ENCODE data around the gene ZNF407.

The ZNF407 gene

DNA sequence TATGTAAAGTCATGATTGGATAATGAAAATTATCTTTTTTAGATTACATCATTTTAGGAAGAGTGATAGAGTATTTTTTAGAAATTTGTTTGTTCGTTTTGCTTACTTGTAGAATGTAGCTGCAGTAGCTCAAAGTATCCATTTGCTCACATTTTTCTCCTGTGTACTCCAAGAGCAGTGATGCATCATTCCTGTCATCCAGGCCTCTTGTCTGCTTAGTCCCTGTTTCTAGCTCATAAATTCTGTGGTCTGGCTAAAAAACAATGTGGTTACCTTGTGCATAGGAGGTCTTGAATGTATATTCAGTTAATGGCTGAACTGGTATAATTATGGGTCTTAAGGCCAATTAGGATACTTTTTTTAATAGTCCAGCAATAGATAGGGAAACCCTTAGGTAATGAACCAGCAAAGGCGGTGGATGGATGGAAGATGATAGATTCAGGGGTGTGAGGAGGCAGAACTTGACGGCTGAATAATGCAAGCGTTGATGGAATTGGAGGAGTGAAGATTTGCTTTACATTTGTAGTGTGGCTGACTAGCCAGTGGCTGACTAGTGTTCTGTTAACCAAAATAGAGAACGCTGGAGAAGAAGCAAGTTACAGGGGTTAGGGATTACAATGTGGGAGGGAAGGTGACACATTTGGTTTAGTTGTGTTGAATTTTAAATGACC lies 145.0 kb downstream of the ZNF407 start:
- TF ChIP-seq, protein P1, sequence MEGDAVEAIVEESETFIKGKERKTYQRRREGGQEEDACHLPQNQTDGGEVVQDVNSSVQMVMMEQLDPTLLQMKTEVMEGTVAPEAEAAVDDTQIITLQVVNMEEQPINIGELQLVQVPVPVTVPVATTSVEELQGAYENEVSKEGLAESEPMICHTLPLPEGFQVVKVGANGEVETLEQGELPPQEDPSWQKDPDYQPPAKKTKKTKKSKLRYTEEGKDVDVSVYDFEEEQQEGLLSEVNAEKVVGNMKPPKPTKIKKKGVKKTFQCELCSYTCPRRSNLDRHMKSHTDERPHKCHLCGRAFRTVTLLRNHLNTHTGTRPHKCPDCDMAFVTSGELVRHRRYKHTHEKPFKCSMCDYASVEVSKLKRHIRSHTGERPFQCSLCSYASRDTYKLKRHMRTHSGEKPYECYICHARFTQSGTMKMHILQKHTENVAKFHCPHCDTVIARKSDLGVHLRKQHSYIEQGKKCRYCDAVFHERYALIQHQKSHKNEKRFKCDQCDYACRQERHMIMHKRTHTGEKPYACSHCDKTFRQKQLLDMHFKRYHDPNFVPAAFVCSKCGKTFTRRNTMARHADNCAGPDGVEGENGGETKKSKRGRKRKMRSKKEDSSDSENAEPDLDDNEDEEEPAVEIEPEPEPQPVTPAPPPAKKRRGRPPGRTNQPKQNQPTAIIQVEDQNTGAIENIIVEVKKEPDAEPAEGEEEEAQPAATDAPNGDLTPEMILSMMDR (IDR thresholded peaks at IDR 0.05; ENCODE audit: low read depth, low read length, missing control alignments): no peak
- DNase-seq (ENCODE audit: low read depth): no peak
- no peak overlapping the region for H3K4me3 ChIP-seq (ENCODE audit: low read depth, low read length)

DNA sequence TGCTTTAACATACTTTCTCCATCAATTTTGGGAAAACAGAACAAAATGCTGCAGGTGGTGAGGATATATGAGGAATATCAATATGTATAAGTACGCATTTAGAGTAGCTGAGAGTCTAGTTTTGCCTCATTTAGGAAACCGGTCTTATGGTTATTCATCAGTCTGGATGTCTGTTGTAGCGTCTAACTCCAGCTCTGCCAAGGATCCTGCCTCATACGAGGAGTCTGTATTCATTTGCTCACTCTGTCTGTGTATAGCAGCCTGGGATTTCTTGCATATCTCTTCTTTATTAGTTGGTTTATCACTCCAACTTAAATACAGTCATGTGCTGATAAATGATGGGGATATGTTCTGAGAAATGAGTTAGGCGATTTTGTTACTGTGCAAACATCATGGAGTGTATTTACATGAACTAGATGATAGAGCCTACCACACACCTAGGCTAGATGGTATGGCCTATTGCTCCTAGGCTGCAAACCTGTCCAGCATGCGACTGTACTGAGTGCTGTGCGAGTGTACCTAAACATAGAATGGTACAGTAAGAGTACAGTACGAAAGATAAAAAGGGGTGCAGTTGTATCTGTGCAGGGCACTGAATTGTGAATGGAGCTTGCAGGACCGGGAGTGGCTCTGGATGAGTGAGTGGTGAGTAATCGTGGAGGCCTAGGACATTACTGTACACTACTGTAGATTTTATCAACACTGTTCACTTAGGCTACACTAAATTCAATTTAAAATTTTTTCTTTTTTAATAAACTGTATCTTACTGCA lies 148.1 kb downstream of the ZNF407 start:
- H3K4me3 ChIP-seq (ENCODE audit: low read depth, low read length): no peak overlapping the region
- DNase-seq (ENCODE audit: low read depth): no peak
- TF ChIP-seq, protein P1 (IDR thresholded peaks at IDR 0.05; ENCODE audit: low read depth, low read length, missing control alignments): no peak

DNA sequence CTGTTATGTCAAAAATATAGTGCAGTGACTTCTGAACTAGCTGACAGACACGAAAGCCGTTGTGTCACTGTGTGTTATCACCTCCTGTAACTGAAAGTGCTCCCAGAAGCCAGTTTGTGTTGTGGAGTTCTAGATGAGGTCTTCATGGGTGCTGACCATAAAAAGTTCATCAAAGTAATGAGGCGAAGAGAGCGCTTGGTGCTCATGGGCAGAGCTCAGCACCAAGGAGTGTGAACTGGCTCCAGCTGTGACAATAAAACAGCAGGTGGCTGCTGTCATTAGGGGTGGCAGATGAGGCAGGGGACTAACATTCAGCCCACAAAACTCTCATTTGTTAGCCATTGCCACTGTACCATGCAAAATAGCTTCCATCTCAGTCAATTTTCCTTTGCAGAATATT lies 151.1 kb downstream of the ZNF407 start:
- TF ChIP-seq, protein P1 (IDR thresholded peaks at IDR 0.05; ENCODE audit: low read depth, low read length, missing control alignments): no peak
- DNase-seq (ENCODE audit: low read depth): no peak
- no peak overlapping the region for H3K4me3 ChIP-seq (ENCODE audit: low read depth, low read length)

DNA sequence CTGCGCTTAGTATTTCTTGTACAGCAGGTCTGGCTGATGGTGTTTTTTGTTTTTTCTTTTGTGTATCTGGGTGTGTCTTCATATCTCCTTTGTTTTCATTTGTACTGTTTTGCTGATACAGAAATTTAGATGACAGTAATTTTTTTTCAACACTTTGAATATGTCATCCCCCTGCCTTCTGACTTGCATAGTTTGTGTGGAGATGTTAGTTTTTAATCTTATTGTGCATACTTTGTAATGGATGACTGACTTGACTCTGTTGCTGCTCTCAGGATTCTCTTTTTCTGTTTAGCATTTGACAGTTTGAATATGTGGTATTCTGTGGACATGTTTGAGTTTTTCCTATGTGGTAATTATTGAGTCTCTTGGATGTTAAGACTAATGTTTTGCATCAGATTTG lies 161.3 kb downstream of the ZNF407 start:
- TF ChIP-seq, protein P1 (IDR thresholded peaks at IDR 0.05; ENCODE audit: low read depth, low read length, missing control alignments): no peak
- DNase-seq (ENCODE audit: low read depth): no peak
- no peak overlapping the region for H3K4me3 ChIP-seq (ENCODE audit: low read depth, low read length)

DNA sequence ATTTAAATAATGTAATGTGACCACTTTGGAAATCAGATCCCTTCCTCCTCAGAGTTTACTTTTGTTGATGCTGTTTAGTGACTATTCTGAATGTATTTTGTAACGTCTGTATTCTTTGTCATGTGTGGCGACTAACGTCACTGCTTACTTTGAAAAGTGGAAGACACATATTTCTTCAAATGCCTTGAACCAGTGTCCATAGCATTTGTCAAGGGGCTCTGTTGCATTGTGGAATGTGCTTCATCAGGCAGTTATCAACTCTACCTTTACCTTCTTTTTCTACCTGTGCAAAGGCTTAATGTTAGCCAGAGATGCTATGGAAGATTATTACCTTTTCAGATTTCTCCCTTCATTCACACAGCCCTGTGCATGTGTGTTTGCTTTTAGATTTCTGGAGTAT lies 162.4 kb downstream of the ZNF407 start:
- no peak for DNase-seq (ENCODE audit: low read depth)
- TF ChIP-seq, protein P1 (IDR thresholded peaks at IDR 0.05; ENCODE audit: low read depth, low read length, missing control alignments): no peak
- no peak overlapping the region for H3K4me3 ChIP-seq (ENCODE audit: low read depth, low read length)

DNA sequence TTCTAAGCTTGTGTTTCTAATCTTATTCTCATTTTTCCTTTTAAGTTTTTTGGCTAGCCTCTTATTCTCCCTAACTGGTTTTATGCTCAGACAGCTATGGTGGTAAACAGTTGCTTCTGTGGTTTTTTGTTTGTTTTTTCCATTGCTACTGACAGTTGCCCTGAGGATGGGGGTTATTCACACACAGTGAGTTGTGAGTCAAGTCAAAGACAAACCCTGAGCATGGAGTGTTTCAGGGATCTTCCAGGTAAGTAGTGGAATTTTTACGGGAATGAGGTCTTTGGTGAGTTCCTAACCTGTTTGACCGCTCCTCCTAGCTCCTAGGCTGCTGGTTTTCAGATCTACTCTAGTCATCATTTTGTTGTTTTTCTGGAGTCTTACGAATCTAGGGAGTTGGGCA lies 162.8 kb downstream of the ZNF407 start:
- H3K4me3 ChIP-seq (ENCODE audit: low read depth, low read length): no peak overlapping the region
- DNase-seq (ENCODE audit: low read depth): no peak
- TF ChIP-seq, protein P1 (IDR thresholded peaks at IDR 0.05; ENCODE audit: low read depth, low read length, missing control alignments): no peak
